OCI-LY7 (cell line): ENCODE measurements around the gene SHMT2. TPM values are rescaled to one million over a fixed set of nuclear protein-coding genes. Genes with fewer than 3 reads are reported as not detected.

Experiments
- BruUV-seq: library from RNA; stranded (reverse); fragments of 400-500 nt; replicated peaks from 2 replicates; lab custom pipeline; 2021; lab: Mats Ljungman, UMichigan
- CTCF ChIA-PET: fragments of 300-600 bp; sonication (Branson Sonifier 250); formaldehyde crosslinking; loops from one replicate; lab custom pipeline; 2022; ENCODE audit warnings: antibody characterized with exemption; ENCODE audit not compliant: unreplicated experiment; lab: Charles Lee
- POLR2A ChIA-PET: fragments of 300-600 bp; sonication (Branson Sonifier 250); formaldehyde crosslinking; loops from one replicate; lab custom pipeline; 2022; ENCODE audit warnings: antibody characterized with exemption; lab: Charles Lee
- DNase-seq: peaks from one replicate; pipeline ENCODE4 v3.0.0-alpha.2; 2015; ENCODE audit warnings: low spot score
- H2AFZ ChIP-seq: fragments of 200-600 bp; sonication (generic), shearing (Covaris generic); 2 replicates; pipeline ENCODE4 v1.6.1; 2014; ENCODE audit warnings: mild to moderate bottlenecking, antibody characterized with exemption, low read length, moderate library complexity
- H3K27ac ChIP-seq: fragments of 200-600 bp; sonication (generic); 2 replicates; pipeline ENCODE4 v1.5.1; 2014; ENCODE audit warnings: mixed run types, low read depth, mild to moderate bottlenecking, moderate library complexity, low read length, inconsistent platforms; ENCODE audit not compliant: poor library complexity, severe bottlenecking
- H3K36me3 ChIP-seq: fragments of 200-600 bp; sonication (generic); 2 replicates; pipeline ENCODE4 v1.6.1; 2014; ENCODE audit warnings: mild to moderate bottlenecking, antibody characterized with exemption, low read length, moderate library complexity, mixed read lengths; ENCODE audit not compliant: insufficient read depth
- H3K4me1 ChIP-seq: fragments of 200-600 bp; sonication (generic); 2 replicates; pipeline ENCODE4 v1.5.1; 2014; ENCODE audit warnings: mild to moderate bottlenecking, low read length; ENCODE audit not compliant: insufficient read depth, poor library complexity, severe bottlenecking
- H3K4me2 ChIP-seq: fragments of 200-600 bp; sonication (generic); 2 replicates; pipeline ENCODE4 v1.6.1; 2014; ENCODE audit warnings: mild to moderate bottlenecking, low read length
- H3K4me3 ChIP-seq: fragments of 200-600 bp; sonication (generic); 2 replicates; pipeline ENCODE4 v1.5.1; 2014; ENCODE audit warnings: mild to moderate bottlenecking, low read depth, low read length; ENCODE audit not compliant: poor library complexity, severe bottlenecking
- H3K79me2 ChIP-seq: fragments of 200-600 bp; sonication (generic); 2 replicates; pipeline ENCODE4 v1.6.1; 2016; ENCODE audit warnings: low read depth, mild to moderate bottlenecking, low read length, moderate library complexity, mixed read lengths; ENCODE audit not compliant: insufficient read depth
- H3K9me2 ChIP-seq: fragments of 200-600 bp; sonication (generic); 2 replicates; pipeline ENCODE4 v1.6.1; 2016; ENCODE audit warnings: mild to moderate bottlenecking, low read length, mixed read lengths; ENCODE audit not compliant: insufficient read depth
- H3K9me3 ChIP-seq: fragments of 200-600 bp; sonication (generic); 2 replicates; pipeline ENCODE4 v1.6.1; 2014; ENCODE audit warnings: mild to moderate bottlenecking, mixed run types, low read length, mixed read lengths
- H4K20me1 ChIP-seq: fragments of 200-600 bp; sonication (generic); 2 replicates; pipeline ENCODE4 v1.6.1; 2014; ENCODE audit warnings: mild to moderate bottlenecking, antibody characterized with exemption, low read length, moderate library complexity, mixed read lengths; ENCODE audit not compliant: insufficient read depth
- EZH2phosphoT487 ChIP-seq: fragments of 200-600 bp; sonication (generic); IDR thresholded peaks from 2 replicates; pipeline ENCODE4 v1.6.1; 2018; ENCODE audit warnings: low read depth, borderline replicate concordance, mild to moderate bottlenecking, mixed run types, antibody characterized with exemption, low read length, moderate library complexity, mixed read lengths
- intact Hi-C: fragments of 100-400 bp; cut with micrococcal nuclease; formaldehyde crosslinking; loops from one replicate; pipeline ENCODE4 v1.10.0; 2022; ENCODE audit not compliant: unreplicated experiment
- total RNA-seq, 2 experiments: library from RNA; depleted of rRNA in 1 of 2; stranded (reverse); fragments of >200 nt in 1 of 2; shearing (Covaris generic) in 1 of 2; gene quantifications; 2 replicates each; pipeline ENCODE4 v1.2.3, GENCODE V29; 2014 to 2022
- TF ChIP-seq, protein P1 (sequence below): fragments of 200-600 bp; sonication (generic); conservative IDR thresholded peaks from 2 replicates; pipeline ENCODE4 v1.5.1; 2014; ENCODE audit warnings: mild to moderate bottlenecking, antibody characterized with exemption, low read length, moderate library complexity, mixed read lengths

Gene SHMT2
- total RNA-seq, 2 experiments from 2014 or later: 394 to 415 TPM

DNA sequence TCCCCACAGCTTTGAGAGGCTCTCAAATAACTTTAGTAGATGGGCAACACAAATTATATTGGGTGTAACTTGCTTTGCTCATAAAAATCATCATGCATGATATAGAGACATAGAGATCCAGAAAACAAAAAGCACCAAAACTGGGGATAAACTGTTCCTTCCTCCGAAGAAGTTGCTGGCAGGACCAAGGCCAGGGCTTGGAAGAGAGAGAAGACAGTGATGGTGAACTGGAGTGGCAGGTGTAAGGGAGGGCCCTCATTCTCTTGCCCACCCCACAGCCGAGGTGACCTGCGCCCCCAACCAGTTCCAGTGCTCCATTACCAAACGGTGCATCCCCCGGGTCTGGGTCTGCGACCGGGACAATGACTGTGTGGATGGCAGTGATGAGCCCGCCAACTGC, 28.3 kb upstream of the SHMT2 start:
- Histone ChIP-seq H4K20me1 (no peaks in the 10 kb centered on the region), H3K4me2 (no peak overlapping the region), H3K4me1 (no peaks in the 10 kb centered on the region), H3K9me2 (no peaks in the 10 kb centered on the region), H3K9me3 (no peaks in the 10 kb centered on the region), H3K36me3 (no peaks in the 10 kb centered on the region), H2AFZ (no peak overlapping the region), H3K27ac (no peak overlapping the region), H3K79me2 (no peaks in the 10 kb centered on the region), H3K4me3 (no peak overlapping the region)
- intact Hi-C loops: no loop called here
- ChIA-PET POLR2A (no interaction called here), CTCF (no interaction called here)
- no TSS peak for BruUV-seq
- DNase-seq: no peak
- no peak for TF ChIP-seq EZH2phosphoT487
- TF ChIP-seq, protein P1, sequence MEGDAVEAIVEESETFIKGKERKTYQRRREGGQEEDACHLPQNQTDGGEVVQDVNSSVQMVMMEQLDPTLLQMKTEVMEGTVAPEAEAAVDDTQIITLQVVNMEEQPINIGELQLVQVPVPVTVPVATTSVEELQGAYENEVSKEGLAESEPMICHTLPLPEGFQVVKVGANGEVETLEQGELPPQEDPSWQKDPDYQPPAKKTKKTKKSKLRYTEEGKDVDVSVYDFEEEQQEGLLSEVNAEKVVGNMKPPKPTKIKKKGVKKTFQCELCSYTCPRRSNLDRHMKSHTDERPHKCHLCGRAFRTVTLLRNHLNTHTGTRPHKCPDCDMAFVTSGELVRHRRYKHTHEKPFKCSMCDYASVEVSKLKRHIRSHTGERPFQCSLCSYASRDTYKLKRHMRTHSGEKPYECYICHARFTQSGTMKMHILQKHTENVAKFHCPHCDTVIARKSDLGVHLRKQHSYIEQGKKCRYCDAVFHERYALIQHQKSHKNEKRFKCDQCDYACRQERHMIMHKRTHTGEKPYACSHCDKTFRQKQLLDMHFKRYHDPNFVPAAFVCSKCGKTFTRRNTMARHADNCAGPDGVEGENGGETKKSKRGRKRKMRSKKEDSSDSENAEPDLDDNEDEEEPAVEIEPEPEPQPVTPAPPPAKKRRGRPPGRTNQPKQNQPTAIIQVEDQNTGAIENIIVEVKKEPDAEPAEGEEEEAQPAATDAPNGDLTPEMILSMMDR: no peak

DNA sequence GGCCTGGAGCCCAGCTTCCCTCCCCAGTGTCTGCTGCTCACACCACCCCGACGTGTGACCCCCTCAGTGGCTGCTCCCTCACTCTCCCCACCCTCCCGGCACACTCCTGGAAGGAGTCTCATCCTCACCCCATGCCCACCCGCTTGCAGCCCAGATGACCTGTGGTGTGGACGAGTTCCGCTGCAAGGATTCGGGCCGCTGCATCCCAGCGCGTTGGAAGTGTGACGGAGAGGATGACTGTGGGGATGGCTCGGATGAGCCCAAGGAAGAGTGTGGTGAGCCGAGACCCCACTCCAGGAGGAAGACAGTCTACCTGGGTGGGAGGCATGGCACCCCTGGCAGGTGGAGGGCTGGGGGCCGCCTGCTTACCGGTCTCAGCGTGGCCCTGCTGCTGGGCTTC, 27.9 kb upstream of the SHMT2 start:
- H3K9me2 ChIP-seq: no peaks in the 10 kb centered on the region
- no peak overlapping the region for H3K27ac ChIP-seq
- no peak for TF ChIP-seq EZH2phosphoT487
- TF ChIP-seq, protein P1: no peak
- no peaks in the 10 kb centered on the region for H3K36me3 ChIP-seq
- DNase-seq: no peak
- ChIA-PET CTCF (no interaction called here), POLR2A (no interaction called here)
- no TSS peak for BruUV-seq
- no peak overlapping the region for H3K4me3 ChIP-seq
- no peaks in the 10 kb centered on the region for H3K4me1 ChIP-seq
- H2AFZ ChIP-seq: no peak overlapping the region
- no peaks in the 10 kb centered on the region for H4K20me1 ChIP-seq
- H3K9me3 ChIP-seq: no peaks in the 10 kb centered on the region
- intact Hi-C loops: no loop called here
- H3K79me2 ChIP-seq: no peaks in the 10 kb centered on the region
- H3K4me2 ChIP-seq: no peak overlapping the region

DNA sequence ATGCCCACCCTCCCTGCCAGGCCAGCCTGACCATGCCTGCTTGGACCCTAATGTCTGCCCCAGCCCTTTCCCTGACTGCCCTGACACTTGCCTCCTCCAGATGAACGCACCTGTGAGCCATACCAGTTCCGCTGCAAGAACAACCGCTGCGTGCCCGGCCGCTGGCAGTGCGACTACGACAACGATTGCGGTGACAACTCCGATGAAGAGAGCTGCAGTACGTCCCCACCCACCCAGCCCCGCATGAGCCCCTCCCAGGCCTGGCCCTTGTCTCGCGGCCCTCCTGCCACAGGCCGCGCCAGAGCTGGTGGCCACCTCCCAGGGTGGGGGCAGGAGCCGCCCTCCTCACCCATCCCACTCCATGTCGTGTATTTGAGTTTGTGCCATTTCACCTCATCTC, 27.2 kb upstream of the SHMT2 start:
- intact Hi-C loops: no loop called here
- no peak overlapping the region for H3K4me2 ChIP-seq
- H4K20me1 ChIP-seq: no peaks in the 10 kb centered on the region
- no peak overlapping the region for H3K4me3 ChIP-seq
- no peaks in the 10 kb centered on the region for H3K79me2 ChIP-seq
- H3K9me2 ChIP-seq: no peaks in the 10 kb centered on the region
- POLR2A ChIA-PET: no interaction called here
- DNase-seq: no peak
- TF ChIP-seq, protein P1: no peak
- TF ChIP-seq EZH2phosphoT487: no peak
- H3K9me3 ChIP-seq: no peaks in the 10 kb centered on the region
- no peak overlapping the region for H3K27ac ChIP-seq
- no peaks in the 10 kb centered on the region for H3K4me1 ChIP-seq
- H3K36me3 ChIP-seq: no peaks in the 10 kb centered on the region
- no TSS peak for BruUV-seq
- no peak overlapping the region for H2AFZ ChIP-seq
- CTCF ChIA-PET: no interaction called here
